HG02759 (cell line): Measurements from ENCODE around the gene RLN2.
A peak's percentile ranks its signal among the peaks of the same experiment; 100 is the strongest.
"Not testable (repeated sequence)": the region's sequence is repeated elsewhere in the genome, so short reads cannot be mapped to it uniquely, and the experiment has no call there.

Source experiments
- ATAC-seq: cut with Tn5 transposase; IDR thresholded peaks from one replicate; pipeline ENCODE4 v1.9.1; 2021; ENCODE audit warnings: mild to moderate bottlenecking, moderate library complexity; ENCODE audit not compliant: unreplicated experiment

Gene RLN2, protein sequence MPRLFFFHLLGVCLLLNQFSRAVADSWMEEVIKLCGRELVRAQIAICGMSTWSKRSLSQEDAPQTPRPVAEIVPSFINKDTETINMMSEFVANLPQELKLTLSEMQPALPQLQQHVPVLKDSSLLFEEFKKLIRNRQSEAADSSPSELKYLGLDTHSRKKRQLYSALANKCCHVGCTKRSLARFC

DNA sequence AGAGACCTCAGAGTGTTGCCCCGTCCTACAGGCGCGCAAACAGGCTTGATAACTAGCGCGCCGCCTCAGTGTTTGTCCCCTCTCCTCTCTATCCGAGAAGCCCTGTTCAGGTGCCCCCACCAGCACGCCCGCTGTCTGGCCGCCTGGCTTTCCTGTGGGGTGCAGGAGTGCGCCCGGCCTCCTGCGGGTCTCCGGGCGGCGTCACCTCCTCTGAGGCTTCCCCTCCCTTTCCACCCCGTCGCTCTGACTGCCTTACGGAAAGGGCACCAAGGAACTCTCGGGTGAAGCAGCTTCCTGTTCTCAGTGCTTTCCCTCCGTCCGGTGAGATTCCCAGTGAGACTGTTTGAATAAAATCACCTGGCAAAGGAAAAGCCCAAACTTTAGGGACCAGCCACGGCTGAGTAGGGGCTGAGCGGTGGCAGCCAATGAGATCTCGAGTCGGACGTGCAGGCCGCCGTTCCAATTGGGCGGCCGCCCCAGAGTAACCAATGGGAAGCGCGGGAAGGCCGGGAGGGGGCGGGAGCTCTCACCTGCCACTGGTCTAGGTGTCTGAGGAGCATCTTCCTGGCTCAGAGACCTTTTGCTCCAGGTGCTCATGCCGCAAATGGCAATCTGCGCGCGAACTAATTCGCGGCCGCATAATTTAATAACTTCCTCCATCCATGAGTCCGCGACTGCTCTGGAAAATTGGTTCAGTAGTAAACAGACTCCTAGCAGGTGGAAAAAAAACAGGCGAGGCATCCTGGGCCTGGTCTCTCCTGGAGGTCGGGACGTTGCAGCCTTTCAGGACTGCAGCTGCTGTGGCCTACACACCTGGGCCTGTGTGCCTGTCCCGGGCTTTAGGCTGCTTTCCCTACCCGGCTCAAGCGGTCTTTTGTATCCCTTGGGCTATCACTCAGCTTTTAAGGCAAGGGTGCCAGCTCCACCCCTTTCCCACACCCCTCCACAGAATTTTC is at the start of gene RLN2:
Gene RLN2 (minus strand): TSS at position 877 of the 956 bp plus-strand sequence. CDS start 136 bp downstream, at position 741.
- ATAC-seq, result peak; percentile 100

GRCh38 chr9:5354184-5354583 is 49.7 kb upstream of the RLN2 start:
- ATAC-seq, result no peak

GRCh38 chr9:5352637-5353248 is 48.2 kb upstream of the RLN2 start:
- ATAC-seq, result no peak

GRCh38 chr9:5338992-5339981 is 34.8 kb upstream of the RLN2 start, which contains the start of gene RLN1:
Gene RLN1 (minus strand): TSS chr9:5339876. CDS start chr9:5339746, 130 bp downstream.
- ATAC-seq, result peak; percentile 99

GRCh38 chr9:5336688-5337087 is 32.2 kb upstream of the RLN2 start:
- no peak for ATAC-seq

DNA sequence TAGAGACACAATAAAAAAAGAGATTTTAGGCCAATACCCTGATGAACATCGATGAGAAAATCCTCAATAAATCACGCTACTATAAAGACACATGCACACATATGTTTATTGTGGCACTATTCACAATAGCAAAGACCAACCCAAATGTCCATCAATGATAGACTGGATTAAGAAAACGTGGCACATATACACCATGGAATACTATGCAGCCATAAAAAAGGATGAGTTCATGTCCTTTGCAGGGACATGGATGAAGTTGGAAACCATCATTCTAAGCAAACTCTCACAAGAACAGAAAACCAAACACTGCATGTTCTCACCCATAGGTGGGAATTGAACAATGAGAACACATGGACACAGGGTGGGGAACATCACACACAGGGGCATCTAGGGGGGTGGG is 26.8 kb upstream of the RLN2 start:
- ATAC-seq, result not testable (repeated sequence)

DNA sequence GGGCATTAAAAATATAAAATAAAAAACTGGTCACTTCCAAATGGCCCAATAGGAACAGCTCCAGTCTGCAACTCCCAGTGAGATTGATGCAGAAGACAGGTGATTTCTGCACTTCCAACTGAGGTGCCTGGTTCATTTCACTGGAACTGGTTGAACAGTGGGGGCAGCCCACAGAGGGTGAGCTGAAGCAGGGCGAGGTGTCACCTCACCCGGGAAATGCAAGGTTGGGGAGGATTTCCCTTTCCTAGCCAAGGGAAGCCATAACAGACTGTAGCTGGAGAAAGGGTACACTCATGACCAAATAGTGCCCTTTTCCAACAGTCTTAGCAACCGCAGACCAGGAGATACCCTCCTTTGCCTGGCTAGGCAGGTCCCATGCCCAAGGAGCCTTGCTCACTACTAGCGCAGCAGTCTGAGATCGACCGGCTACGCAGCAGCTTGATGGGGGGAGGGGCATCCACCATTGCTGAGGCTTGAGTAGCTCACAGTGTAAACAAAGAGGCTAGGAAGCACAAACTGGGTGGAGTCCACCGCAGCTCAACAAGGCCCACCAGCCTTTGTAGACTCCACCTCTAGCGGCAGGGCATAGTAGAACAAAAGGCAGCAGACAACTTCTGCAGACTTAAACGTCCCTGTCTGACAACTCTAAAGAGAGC is 22.5 kb upstream of the RLN2 start:
- no peak for ATAC-seq

GRCh38 chr9:5326187-5326586 is 21.7 kb upstream of the RLN2 start:
- no peak for ATAC-seq

DNA sequence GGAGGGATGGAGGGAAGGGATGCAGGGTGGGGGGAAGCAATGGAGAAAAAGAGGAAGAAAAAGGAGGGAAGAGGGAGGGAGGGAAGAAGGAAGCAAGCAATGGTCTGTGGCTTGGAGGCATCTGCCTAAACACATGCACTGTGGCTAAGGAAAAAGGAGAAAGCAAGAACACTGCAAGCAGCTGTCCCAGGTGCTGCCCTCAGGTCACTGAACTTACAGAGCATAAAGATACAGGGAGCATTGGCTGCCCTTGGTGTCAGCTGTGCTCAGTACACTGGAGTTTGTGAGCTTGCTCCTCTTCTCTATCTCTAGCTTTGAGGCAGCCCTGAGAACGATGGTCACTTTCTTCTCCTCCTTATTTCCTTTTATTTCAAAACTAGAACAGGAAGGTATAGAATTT is 17.1 kb upstream of the RLN2 start:
- not testable (repeated sequence) for ATAC-seq

GRCh38 chr9:5321058-5321457 is 16.5 kb upstream of the RLN2 start:
- no peak for ATAC-seq

DNA sequence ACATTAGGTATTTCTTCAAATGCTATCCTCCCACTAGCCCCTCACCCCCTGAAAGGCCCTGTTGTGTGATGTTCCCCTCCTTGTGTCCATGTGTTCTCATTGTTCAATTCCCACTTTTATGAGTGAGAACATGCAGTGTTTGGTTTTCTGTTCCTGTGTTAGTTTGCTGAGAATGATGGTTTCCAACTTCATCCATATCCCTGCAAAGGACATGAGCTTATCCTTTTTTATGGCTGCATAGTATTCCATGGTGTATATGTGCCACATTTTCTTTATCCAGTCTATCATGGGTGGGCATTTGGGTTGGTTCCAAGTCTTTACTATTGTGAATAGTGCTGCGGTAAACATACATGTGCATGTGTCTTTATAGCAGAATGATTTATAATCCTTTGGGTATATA is 11.9 kb upstream of the RLN2 start:
- not testable (repeated sequence) for ATAC-seq

DNA sequence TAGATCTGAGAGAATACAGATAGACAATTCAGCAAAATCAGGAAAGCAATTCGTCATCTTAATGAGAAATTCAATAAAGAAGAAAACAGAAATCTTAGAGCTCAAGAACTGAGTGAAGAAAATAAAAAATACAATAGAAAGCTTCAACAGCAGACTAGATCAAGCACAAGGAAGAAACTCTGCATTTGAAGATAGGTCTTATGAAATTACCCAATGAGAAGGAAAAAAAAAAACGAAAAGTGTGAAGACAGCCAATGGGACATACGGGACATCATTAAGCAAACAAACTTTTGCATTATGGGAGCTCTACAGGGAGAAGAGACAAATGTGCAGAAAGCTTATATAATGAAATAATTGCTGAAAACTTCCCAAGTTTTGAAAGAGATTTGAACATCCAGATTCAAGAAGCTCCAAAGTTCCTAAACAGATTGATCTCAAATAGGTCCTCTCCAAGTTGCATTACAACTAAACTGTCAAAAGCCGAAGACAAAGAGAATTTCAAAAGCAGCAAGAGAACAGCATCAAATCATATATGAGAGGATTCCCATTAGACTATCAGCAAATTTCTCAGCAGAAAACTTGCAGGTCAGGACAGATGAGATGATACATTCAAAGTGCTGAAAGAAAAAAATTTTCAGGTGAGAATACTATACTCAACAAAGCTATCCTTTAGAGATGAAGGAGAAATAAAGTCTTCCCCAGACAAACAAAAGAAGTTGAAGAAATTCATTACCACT is 10.8 kb upstream of the RLN2 start:
- no peak for ATAC-seq

- no peak for ATAC-seq
Observed at GRCh38 chr9:5310851-5311250, 6.3 kb upstream of the RLN2 start.

DNA sequence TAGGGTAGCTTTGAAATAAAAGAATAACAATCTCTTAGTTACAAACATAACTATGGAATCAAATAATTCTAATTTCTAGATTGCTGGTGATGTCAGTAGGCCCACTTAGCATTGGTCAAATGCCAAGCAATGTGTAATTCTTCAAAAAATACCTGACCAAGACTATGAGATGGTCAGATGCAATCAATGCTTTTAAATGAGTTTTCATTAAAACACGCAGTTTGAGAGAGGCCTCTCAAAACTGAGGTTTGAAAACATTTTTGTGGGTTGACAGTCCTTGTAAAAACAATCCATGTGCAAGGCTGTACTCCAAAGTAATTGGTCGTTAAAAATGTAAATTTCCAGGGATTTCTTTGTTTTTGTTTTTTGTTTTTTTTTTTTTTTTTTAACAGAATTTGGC is 1.2 kb upstream of the RLN2 start:
- no peak for ATAC-seq

DNA sequence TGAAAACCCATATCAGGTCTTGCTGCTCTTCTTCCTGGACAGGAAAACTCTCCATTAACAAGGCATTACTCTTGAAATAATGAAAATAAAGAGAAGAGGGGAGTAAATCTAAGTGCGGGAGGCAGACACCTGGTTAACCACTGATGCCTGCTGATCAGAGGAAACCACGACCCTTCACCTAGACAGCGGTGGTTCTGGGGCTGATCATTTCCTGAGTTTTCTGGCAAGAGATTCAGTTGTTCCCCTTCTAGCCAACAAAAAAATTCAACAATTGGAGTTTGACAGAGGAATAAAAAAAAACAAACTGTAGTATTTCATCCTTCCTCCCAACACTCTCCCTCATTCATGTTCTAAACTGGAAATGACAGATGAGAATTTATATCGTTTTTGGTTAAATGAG is 3.0 kb downstream of the RLN2 start:
- ATAC-seq, result no peak

- no peak for ATAC-seq
Observed at GRCh38 chr9:5292141-5292540, 12.4 kb downstream of the RLN2 start.

DNA sequence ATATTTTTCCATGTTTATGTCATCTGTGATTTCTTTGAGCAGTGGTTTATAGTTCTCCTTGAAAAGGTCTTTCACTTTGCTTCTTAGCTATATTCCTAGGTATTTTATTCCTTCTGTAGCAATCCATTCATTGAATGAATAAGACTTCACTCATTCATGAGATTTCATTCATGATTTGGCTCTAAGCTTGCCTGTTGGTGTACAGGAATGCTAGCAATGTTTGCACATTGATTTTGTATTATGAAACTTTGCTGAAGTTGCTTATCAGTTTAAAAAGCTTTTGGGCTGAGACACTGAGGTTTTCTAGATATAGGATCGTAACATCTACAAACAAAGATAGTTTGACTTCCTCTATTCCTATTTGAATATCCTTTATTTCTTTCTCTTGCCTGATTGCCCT is 15.9 kb downstream of the RLN2 start:
- no peak for ATAC-seq

DNA sequence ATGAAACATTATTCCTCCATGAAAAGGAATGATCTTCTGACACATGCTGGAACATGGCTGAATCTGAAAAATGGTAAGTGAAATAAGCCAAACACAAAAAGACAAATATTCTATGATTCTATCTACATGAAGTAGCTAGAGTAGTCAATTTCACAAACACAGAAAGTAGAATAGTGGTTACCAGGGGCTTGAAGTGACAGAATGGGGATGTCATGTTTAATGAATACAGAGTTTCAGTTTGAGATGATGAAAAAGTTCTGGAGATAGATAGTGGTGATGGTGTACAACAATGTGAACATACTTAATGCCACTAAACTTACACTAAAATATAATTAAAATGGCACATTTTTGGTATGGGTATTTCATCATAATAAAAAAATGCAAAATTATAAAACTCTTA is 18.3 kb downstream of the RLN2 start:
- no peak for ATAC-seq

- no peak for ATAC-seq
Observed at GRCh38 chr9:5278486-5278885, 26.0 kb downstream of the RLN2 start.
